Pancreas (tissue), 10 donors: ENCODE results near the gene SHC4. TPM values are rescaled to one million over a fixed set of nuclear protein-coding genes. Genes with fewer than 3 reads are reported as not detected.

Experiments used
- ATAC-seq, 4 donors: fragments of 200-7000 bp; cut with Tn5 transposase; one replicate each; pipeline versions ENCODE4 v1.8.0 to v1.9.1; 2020; ENCODE audit warnings: mild to moderate bottlenecking in 4 of 4, moderate library complexity in 4 of 4
- DNase-seq, 6 donors: peaks; one replicate each; pipeline ENCODE4 v3.0.0-alpha.2; 2020
- FAIRE-seq: peaks from 2 replicates; lab custom pipeline; 2012; peaks lifted over from hg19 to GRCh38; lab: Jason Lieb, UNC
- H3K27ac ChIP-seq, 4 donors: fragments of 200-600 bp; sonication (generic); 1 replicate in 3 of 4; 2 replicates in 1 of 4; pipeline versions ENCODE4 v1.5.0 to v1.8.0; 2020
- H3K27me3 ChIP-seq, 4 donors: fragments of 200-600 bp; one replicate each; pipeline ENCODE4 v1.8.0; 2021
- H3K36me3 ChIP-seq, 3 donors: fragments of 200-600 bp; sonication (generic) in 1 of 3; one replicate each; pipeline versions ENCODE4 v1.5.0 to v1.8.0; 2020 to 2021
- H3K4me1 ChIP-seq, 3 donors: fragments of 200-600 bp; one replicate each; pipeline ENCODE4 v1.8.0; 2021
- H3K4me3 ChIP-seq, 4 donors: fragments of 200-600 bp; sonication (generic) in 2 of 4; one replicate each; pipeline versions ENCODE4 v1.5.0 to v1.8.0; 2020 to 2021
- H3K9me3 ChIP-seq, 4 donors: fragments of 200-600 bp; one replicate each; pipeline ENCODE4 v1.8.0; 2021
- WGBS, 2 donors: extraction: QIAGEN DNeasy Blood & Tissue Kit; methylation state at CpG; one replicate each; pipeline ENCODE4 v1.1.7; 2013; 5-methylcytosine and 5-hydroxymethylcytosine counted together
- intact Hi-C, 3 donors: fragments of 100-400 bp; cut with DNase I; formaldehyde crosslinking; loops; one replicate each; pipeline versions ENCODE4 v1.11.1 to v1.14.2; 2022
- polyA plus RNA-seq, 2 donors: library from polyadenylated mRNA; stranded (reverse); fragments of 200-250 nt; gene quantifications; one replicate each; pipeline ENCODE4 v1.2.3, GENCODE V29; 2013
- total RNA-seq, 6 donors: library from RNA; stranded (reverse); fragmentation: NEBNext Ultra II Directional in 4 of 6; extraction: Animal tissue kit (Norgen Biotek cat#: 25700) in 4 of 6; gene quantifications; one replicate each; pipeline versions ENCODE4 v1.2.1 to v1.2.4, GENCODE V29; 2021 to 2023
- TF ChIP-seq, protein P1 (sequence below), 4 donors: fragments of 200-600 bp; sonication (generic) in 3 of 4; IDR thresholded peaks; one replicate each; pipeline versions ENCODE4 v1.5.0 to v1.8.0; 2021; ENCODE audit warnings: antibody characterized with exemption in 4 of 4
- donor health status: healthy with polysubstance abuse.
- donor health status: DM: no; HTN: no; CAD: no; lungs with moderate emphysema.
- donor health status: DM: no; HTN: no; CAD: no.
- donor health status: control.
- donor health status: control.
- donor health status: Bipolar disorder and iron deficiency.
- donor health status: DM: yes; HTN: yes; CAD: no.
- donor health status: DM: no; HTN: no; CAD: no.
- donor health status: DM: no; HTN: no; CAD: no.
- donor health status: DM: yes; HTN: yes; CAD: no.

The SHC4 gene
- total and polyA plus RNA-seq, 8 donors, result 0.03 to 0.24 (median 0.17) TPM; not detected in 1

- no peak for DNase-seq
- Histone ChIP-seq H3K27ac (no peak overlapping the region), H3K4me3 (no peak overlapping the region), H3K36me3 (no peaks in the 10 kb centered on the region), H3K4me1 (no peaks in the 10 kb centered on the region), H3K9me3 (no peaks in the 10 kb centered on the region), H3K27me3 (no peaks in the 10 kb centered on the region)
- 56 to 65% methylated on average over 4 of the region's 4 CpGs for WGBS, 2 donors
- intact Hi-C loops, result no loop called here
- ATAC-seq, result no peak
- TF ChIP-seq, protein P1, sequence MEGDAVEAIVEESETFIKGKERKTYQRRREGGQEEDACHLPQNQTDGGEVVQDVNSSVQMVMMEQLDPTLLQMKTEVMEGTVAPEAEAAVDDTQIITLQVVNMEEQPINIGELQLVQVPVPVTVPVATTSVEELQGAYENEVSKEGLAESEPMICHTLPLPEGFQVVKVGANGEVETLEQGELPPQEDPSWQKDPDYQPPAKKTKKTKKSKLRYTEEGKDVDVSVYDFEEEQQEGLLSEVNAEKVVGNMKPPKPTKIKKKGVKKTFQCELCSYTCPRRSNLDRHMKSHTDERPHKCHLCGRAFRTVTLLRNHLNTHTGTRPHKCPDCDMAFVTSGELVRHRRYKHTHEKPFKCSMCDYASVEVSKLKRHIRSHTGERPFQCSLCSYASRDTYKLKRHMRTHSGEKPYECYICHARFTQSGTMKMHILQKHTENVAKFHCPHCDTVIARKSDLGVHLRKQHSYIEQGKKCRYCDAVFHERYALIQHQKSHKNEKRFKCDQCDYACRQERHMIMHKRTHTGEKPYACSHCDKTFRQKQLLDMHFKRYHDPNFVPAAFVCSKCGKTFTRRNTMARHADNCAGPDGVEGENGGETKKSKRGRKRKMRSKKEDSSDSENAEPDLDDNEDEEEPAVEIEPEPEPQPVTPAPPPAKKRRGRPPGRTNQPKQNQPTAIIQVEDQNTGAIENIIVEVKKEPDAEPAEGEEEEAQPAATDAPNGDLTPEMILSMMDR (IDR thresholded peaks at IDR 0.05), result no peak
- FAIRE-seq, result no peak
These were observed 33.0 kb downstream of the SHC4 start for GRCh38 chr15:48930735-48931134.

DNA sequence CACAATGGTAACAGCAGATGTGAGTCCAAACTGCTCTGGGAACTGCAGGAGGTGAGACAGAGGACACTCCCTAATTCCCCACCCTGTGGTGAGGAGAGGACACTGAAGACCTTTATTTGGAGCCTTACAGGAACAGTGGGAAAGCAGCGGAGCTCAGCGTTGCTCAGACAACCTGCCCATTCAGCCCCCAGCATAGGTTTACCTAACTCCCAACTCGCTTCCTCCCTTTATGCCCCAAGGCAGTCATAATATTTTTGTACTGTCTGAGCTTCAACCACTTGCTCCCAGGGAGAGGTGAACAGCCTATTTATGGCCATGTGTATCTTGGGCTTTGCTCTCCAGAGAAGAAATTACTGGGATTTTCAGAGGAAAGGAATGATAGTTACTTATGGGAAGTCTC, 34.1 kb downstream of the SHC4 start:
- 66 to 74% methylated on average over 3 of the region's 3 CpGs for WGBS, 2 donors
- Histone ChIP-seq H3K4me1 (no peaks in the 10 kb centered on the region), H3K4me3 (no peak overlapping the region), H3K27me3 (no peaks in the 10 kb centered on the region), H3K36me3 (no peaks in the 10 kb centered on the region), H3K27ac (no peak overlapping the region), H3K9me3 (no peaks in the 10 kb centered on the region)
- intact Hi-C loops, result no loop called here
- DNase-seq (no peak), ATAC-seq (no peak), FAIRE-seq (no peak)
- TF ChIP-seq, protein P1 (IDR thresholded peaks at IDR 0.05), result no peak

- 86 to 89% methylated on average over 6 of the region's 6 CpGs for WGBS, 2 donors
- TF ChIP-seq, protein P1 (IDR thresholded peaks at IDR 0.05), result no peak
These were observed 34.7 kb downstream of the SHC4 start for GRCh38 chr15:48928877-48929538.

GRCh38 chr15:48925714-48926223, 38.0 kb downstream of the SHC4 start:
- WGBS, 2 donors, result 50 to 57% methylated on average over 9 of the region's 9 CpGs
- H3K4me1 ChIP-seq, result no peaks in the 10 kb centered on the region
- DNase-seq, result no peak
- H3K9me3 ChIP-seq, result no peaks in the 10 kb centered on the region
- peak in 1 of 4 donors; percentile 43 for ATAC-seq
- H3K36me3 ChIP-seq, result no peaks in the 10 kb centered on the region
- TF ChIP-seq, protein P1 (IDR thresholded peaks at IDR 0.05), result no peak
- FAIRE-seq, result no peak
- H3K27ac ChIP-seq, result no peak overlapping the region
- H3K27me3 ChIP-seq, result no peaks in the 10 kb centered on the region
- intact Hi-C loops, result no loop called here
- H3K4me3 ChIP-seq, result no peak overlapping the region

More at GRCh38 chr15:48928877-48929538, 34.7 kb downstream of the SHC4 start:
- Histone ChIP-seq H3K9me3 (no peaks in the 10 kb centered on the region), H3K36me3 (no peaks in the 10 kb centered on the region), H3K4me3 (no peak overlapping the region), H3K27ac (no peak overlapping the region), H3K4me1 (no peaks in the 10 kb centered on the region), H3K27me3 (no peaks in the 10 kb centered on the region)
- DNase-seq (no peak), FAIRE-seq (no peak), ATAC-seq (no peak)
- intact Hi-C loops, result no loop called here
